NCI-H187 treated with DMSO at 0.1 percent for 48 hours (cell line): Measurements from ENCODE around the gene KCNK10.

Experiments
- DNase-seq: peaks from one replicate; lab custom pipeline; 2025; lab: John Stamatoyannopoulos, UW

KCNK10 gene

DNA sequence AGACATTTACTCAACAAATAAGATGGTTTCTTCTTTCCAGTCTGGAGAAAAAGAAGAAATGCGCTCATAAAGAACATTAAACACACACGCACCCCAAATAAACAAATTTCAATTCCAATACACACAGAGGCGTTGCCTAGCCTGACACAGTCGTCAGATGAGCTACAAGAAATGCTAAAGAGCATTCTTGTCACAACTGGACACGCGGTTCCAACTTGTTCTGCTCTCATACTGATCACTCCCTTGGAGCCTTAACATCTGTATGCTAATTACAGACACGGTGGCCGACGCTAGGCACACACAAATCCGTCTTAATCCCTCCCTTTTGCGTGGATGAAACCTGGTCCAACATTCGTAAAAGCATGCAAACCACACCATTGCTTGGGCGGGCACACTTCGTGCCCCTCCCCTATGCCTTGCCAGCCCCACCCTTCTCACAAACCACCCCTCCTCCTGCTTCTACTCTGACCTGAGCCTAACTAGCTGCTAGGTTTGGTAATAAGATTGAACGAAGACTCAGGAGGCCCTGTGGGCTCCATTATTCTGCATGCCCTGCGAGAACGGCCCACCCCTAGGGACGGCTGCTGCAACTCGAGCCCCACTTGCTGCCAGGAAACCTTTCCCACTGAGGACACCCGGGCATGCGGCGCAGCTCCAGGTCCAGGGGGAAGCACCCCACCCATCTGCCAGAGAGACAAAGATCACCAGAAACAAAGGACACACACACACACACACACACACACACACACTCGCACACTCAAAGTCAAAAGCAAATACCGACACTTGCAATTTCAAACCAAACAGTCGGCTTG is 1.2 kb downstream of the KCNK10 start:
- peak; percentile 85 for DNase-seq

DNA sequence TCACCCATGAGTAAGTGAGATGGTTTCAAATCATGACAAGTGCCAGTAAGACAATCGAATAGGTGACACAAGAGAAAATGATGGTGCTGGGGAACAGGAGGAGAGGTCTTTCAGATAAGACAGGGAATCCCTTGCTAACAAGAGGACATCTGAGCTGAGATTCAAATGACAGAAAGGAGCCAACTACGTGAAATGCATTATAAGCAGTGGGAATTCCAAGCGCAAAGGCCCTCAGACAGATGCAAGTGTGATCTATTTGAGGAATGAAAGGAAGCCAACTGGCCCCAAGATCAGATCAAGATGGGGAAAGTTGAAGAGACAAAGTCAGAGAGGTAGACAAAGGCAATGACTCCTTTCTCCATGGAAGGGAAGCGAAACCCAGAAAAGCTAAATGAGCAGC is 4.7 kb downstream of the KCNK10 start:
- DNase-seq, result no peak

DNA sequence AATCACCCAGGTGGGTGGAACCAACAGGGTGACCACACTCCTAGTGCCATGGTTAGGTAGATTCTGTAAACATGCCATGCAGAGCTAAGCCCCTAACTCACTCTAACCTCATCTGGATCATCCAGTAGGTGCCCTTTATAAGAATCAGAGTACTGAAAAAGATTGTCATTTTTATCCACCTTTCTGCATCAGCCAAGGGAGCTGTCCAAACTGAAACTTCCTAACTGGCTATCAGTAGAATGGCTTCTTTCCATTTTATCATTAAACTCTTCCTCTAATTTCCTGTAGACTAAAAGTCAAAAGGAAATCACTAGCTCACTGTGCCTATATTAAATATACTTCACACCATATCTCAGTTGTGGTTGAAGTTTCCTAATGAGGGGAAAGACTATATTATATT is 6.5 kb downstream of the KCNK10 start:
- DNase-seq, result no peak

DNA sequence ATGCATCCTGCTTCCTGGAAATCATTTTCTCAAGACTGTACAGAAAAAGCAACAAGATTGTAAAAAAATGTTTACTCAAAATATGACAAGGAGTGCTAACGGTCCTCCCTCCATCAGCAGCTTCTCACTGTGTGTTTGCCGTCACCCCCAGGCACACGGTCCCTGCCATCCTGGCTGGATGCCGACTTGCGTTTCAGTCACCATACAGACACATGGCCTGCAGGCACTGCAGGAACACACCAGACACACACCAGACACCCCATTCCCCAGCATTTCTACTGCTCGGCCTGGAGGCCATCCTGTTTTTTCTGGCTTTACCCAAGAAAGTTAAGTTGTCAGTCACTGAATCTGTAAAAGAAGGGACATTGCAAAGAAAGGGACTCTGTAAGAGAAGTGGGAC is 10.8 kb downstream of the KCNK10 start:
- no peak for DNase-seq

GRCh38 chr14:88311780-88312179 is 11.3 kb downstream of the KCNK10 start:
- DNase-seq, result no peak

GRCh38 chr14:88310449-88310848 is 12.6 kb downstream of the KCNK10 start:
- DNase-seq, result no peak

DNA sequence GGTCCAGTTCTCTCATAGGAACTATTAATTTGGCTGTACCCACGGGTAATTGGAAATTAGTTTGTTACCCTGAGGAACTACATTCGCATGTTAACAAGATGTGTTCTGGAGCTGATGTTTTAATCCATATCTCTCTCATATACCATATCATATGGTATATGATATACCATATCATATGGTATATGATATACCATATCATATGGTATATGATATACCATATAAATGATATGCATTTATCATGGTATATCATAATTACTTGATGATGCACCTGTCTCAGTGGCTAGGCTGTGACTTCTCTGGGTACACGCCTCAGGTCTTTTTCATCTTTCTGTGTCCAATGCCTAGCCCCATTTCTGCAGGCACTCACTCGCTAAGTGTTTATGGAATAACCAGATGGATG is 13.0 kb downstream of the KCNK10 start:
- DNase-seq, result no peak

DNA sequence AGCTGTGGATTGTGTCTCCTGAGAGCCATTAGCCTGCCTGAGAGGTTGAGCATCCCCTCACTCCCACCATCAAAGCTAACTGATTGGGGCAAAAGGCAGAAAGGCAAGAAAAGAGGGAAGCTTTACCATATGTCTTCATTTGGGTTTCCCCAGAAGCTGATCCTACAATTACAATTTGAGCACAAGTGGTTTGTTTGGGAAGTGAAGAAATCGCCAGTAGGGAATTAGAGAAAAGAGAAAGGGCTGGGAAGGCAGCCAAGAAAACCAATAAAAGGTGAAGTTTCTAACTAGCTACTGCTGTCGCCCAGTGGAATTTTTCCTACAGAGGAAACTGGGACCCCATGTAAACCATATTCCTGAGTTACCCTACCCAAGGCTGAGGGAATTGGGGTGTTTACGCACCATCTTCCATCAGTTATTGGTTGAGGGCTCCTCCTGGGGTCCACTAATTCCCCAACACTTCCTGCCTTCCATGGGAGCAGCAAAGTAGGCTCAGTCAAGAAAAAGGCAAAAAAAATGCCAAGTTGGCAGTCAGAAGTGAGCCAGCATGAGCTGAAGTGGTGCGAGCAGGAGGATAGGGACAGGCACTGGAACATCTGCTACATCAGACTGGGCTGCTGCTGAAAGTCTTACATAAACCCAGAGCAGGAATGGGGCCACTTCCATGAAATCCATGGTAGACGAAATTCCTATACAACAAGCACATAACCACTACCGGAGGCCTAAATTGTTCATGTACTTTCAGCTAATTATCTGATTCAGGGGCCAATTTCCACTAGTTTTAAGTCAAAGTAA is 17.3 kb downstream of the KCNK10 start:
- no peak for DNase-seq

DNA sequence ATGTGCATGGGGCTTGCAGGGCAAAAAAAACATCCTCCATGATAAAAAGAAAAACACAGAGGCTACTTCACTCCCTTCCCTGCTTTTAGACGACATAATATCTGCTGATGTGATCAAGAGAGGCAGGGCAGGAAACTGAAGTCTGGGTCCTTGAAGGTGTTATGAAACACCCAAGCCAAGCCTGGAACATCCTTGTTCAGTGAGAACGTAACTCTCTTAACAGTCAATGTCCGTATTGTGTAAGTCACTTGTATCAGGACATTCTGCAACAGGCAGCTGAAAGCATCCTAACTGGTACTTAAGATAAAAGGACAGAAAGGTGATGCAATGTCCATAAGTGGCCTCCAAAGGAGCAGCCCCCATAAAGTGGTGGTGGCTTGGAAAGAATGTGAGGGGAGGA is 20.0 kb downstream of the KCNK10 start:
- no peak for DNase-seq

DNA sequence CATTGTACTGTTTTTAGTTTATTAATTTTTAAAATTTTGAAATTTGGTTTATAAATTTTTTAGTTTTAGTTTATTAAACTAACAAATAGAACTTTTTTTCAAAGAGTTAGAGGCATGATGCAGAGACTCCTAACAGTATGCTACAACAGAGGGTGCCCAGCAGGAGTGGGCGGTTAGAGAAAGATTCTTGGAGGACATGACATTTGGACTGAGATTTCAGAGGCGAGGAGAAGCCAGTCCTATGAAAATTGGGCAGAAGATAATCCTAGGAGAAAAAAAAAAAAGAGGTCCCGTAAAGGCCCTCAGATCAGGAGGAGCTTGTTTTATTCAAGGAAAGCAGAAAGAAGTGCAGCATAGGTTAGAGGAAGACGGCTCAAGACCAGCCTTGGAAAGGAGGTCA is 21.7 kb downstream of the KCNK10 start:
- DNase-seq, result no peak

DNA sequence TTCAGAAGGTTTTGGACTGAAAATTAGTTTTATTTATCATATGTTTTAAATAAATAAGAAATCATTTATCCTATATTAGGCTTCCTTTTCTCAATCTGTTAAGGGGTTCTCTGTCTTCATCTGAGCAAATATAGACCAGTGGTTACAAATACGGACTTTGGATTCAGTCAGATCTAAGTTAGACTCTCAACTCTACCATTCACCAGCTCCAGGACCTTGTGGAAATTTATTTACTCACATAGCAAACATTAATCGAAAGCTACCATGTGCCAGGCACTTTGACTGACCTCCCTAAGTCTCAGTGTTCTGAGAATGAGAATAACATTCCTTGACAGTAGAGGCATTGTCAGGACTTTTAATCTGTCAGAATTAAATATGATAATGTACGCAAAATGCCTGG is 22.3 kb downstream of the KCNK10 start:
- no peak for DNase-seq

- DNase-seq, result no peak
Observed at GRCh38 chr14:88299865-88300530, 23.1 kb downstream of the KCNK10 start.

DNA sequence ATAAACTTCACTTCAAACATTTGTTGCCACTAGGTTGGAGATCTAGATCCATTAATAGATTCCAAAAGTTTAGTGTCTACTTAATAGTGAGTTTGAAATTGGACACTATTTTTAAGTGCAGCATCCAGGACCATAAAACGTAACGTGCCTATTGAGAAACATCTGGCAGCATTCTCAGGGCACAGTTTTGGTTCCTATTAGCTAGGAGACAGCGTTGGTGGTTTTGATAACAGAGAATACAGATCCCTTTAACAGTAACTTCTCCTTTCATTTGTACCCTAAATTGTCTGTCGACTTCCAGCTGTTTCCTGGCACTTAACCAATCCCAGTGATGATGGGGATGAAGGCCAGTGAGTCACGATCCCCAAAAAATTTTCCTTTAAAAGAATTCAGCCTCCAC is 25.8 kb downstream of the KCNK10 start:
- no peak for DNase-seq

GRCh38 chr14:88296351-88296750 is 26.7 kb downstream of the KCNK10 start:
- no peak for DNase-seq

DNA sequence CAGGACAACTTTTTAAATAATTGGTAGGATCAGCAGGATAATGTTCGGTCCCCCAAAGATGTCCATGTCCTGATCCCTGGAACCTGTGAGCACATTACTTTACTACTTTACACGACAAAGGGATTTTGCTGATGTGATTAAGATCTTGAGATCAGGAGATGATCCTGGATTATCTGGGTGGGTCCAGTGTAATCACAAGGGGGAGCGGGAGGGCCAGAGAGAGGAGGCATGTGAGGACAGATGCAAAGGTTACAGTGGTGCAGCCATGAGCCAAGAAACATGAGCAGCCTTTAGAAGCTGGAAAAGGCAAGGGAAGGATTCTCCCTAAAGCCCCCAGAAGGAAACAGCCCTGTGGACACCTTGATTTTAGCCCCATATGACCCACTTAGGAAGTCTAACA is 33.1 kb downstream of the KCNK10 start:
- DNase-seq, result no peak

DNA sequence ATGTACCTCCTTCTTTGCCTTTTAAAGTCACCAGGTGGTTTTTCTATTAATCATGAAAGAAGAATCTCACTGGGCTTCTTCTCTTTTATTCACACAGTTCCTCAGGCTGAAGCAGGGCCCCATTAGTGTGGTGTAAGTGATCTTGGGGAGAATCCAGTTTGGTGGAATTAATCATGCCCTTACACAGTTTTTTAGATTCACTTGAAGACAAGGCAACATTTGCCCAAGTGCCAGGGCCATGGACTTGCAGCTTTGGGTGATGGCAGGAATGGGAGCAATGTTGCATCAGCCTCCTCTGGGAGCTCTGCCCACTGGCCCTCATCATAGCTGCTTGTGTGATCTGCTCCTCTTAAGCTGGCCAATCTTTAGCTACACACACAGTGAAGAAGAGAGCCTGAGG is 33.8 kb downstream of the KCNK10 start:
- no peak for DNase-seq

DNA sequence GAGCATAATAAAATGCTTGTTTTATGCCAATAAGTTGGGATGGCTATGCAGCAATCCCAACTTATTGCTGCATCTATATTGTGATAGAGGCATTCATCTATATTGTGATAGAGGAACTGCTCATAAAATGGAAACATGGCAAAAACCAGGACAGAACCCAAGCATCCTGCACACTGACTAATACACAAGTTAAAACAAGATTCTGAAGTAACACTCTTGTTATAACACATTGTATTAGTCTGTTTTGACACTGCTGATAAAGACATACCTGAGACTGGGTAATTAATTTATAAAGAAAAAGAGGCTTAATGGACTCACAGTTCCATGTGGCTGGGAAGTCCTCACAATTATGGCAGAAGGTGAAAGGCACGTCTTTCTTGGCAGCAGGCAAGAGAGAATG is 36.8 kb downstream of the KCNK10 start:
- DNase-seq, result no peak

DNA sequence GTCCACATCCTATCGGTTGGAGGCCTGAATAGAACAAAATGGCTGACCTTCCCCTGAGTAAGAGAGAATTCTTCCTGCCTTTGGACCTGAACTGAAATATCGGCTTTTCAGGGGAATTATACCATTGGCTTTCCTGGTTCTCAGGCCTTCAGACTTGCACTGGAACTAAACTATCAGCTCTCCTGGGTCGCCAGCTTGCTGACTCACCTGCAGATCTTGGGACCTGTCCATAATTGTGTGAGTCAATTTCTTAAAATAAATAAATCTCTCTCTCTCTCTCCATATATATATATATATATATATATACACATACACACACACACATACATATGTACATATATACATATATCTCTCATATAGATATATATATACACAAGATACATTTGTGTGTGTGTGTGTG is 41.6 kb downstream of the KCNK10 start:
- no peak for DNase-seq

GRCh38 chr14:88276923-88277596 is 46.0 kb downstream of the KCNK10 start:
- peak; percentile 45 for DNase-seq

DNA sequence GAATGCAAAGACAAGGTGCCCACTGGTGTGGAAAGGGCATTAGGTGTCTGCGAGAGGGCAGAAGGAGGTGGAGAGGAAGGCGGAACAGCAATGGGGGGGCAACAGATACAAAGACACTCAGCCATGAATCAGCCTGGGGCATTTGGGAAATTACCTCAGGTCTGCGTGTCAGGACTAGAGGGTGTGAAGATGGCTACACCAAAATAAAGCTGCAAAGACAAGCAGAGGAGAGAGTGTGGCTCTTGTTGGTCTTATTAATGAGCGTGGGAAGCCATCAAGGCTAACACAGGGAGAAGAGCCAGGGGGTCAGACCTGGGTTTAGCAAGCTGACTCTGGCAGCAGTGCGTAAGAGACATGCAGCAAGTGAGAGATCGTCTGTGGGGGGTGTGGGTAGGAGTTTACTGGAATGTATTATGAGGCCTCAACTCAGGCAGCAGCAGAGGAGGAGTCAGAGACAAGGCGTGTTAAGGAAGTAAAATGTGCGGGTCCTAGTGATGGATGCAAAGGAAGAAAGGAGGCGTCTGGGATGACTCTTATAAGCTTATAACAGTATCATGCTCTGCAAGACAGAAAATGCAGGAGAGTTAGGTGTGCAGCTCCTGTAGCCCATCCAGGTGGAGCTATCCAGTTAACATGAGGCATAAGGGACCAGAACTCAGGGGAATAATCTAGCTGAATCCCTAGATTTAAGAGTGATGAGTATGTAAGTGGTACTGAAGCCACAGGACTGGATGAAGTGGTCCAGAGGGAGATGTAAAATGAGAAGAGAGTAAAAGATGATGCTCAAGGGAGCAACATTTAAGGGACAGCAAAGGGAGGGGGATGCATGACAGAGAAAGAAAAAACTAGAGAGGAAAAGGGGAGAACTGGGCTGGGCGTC is 50.4 kb downstream of the KCNK10 start:
- DNase-seq, result peak; percentile 52

GRCh38 chr14:88271205-88271604 is 51.9 kb downstream of the KCNK10 start:
- DNase-seq, result no peak
